Mesenchymal stem cell (in vitro differentiated cells and primary cell): ENCODE results near the gene TRIM27.

Experiments used
- DNase-seq: peaks from one replicate; pipeline ENCODE4 v3.0.0-alpha.2; 2013
- H2AFZ ChIP-seq: one replicate; pipeline ENCODE4 v1.6.1; 2013; ENCODE audit warnings: low read depth, mild to moderate bottlenecking, control low read depth, inconsistent platforms, low read length, moderate library complexity
- H2AK5ac ChIP-seq: 2 replicates; pipeline ENCODE4 v1.6.1; 2013; ENCODE audit warnings: low read length, moderate library complexity, mild to moderate bottlenecking, inconsistent platforms; ENCODE audit not compliant: severe bottlenecking
- H2BK120ac ChIP-seq: one replicate; pipeline ENCODE4 v1.6.1; 2013; ENCODE audit warnings: low read depth, mild to moderate bottlenecking, inconsistent platforms, low read length, moderate library complexity
- H2BK12ac ChIP-seq, 2 experiments: one replicate each; pipeline ENCODE4 v1.6.1; 2013; ENCODE audit warnings: inconsistent platforms in 2 of 2, low read length in 2 of 2, mild to moderate bottlenecking in 2 of 2, moderate library complexity in 2 of 2, control low read depth in 1 of 2
- H2BK15ac ChIP-seq: one replicate; pipeline ENCODE4 v1.6.1; 2013; ENCODE audit warnings: mild to moderate bottlenecking, low read depth, inconsistent platforms; ENCODE audit not compliant: poor library complexity, severe bottlenecking
- H2BK5ac ChIP-seq: 2 replicates; pipeline ENCODE4 v1.6.1; 2013; ENCODE audit warnings: low read depth, mild to moderate bottlenecking, low read length, control low read depth, inconsistent platforms; ENCODE audit not compliant: poor library complexity, severe bottlenecking
- H3K14ac ChIP-seq, 2 experiments: one replicate each; pipeline ENCODE4 v1.6.1; 2013; ENCODE audit warnings: inconsistent platforms in 2 of 2, low read length in 2 of 2, control low read depth in 1 of 2, mild to moderate bottlenecking in 1 of 2, moderate library complexity in 1 of 2
- H3K18ac ChIP-seq, 2 experiments: one replicate each; pipeline ENCODE4 v1.6.1; 2013; ENCODE audit warnings: inconsistent platforms in 2 of 2, low read length in 2 of 2, control low read depth in 1 of 2, low read depth in 1 of 2, mild to moderate bottlenecking in 1 of 2
- H3K23ac ChIP-seq, 2 experiments: one replicate each; pipeline ENCODE4 v1.6.1; 2013; ENCODE audit warnings: inconsistent platforms in 2 of 2, low read length in 2 of 2, mild to moderate bottlenecking in 2 of 2, moderate library complexity in 2 of 2, control low read depth in 1 of 2
- H3K27ac ChIP-seq: 2 replicates; pipeline ENCODE4 v1.5.1; 2013; ENCODE audit warnings: mild to moderate bottlenecking, moderate library complexity, low read length, control low read depth, inconsistent platforms; ENCODE audit not compliant: poor library complexity, severe bottlenecking
- H3K27me3 ChIP-seq, 2 experiments: 2 replicates each; pipeline versions ENCODE4 v1.6.1 to v1.7.0; 2013; ENCODE audit warnings: low read length in 2 of 2, mild to moderate bottlenecking in 2 of 2, moderate library complexity in 2 of 2, control low read depth in 1 of 2, inconsistent platforms in 1 of 2; ENCODE audit not compliant: control insufficient read depth in 1 of 2, insufficient read depth in 1 of 2
- H3K36me3 ChIP-seq, 2 experiments: 2 replicates each; pipeline versions ENCODE4 v1.6.1 to v1.7.0; 2013; ENCODE audit warnings: low read length in 2 of 2, control low read depth in 1 of 2, inconsistent platforms in 1 of 2, low read depth in 1 of 2, mild to moderate bottlenecking in 1 of 2; ENCODE audit not compliant: insufficient read depth in 2 of 2, control insufficient read depth in 1 of 2
- H3K4ac ChIP-seq, 2 experiments: one replicate each; pipeline ENCODE4 v1.6.1; 2013; ENCODE audit warnings: inconsistent platforms in 2 of 2, low read length in 2 of 2, mild to moderate bottlenecking in 2 of 2, moderate library complexity in 2 of 2, control low read depth in 1 of 2, low read depth in 1 of 2
- H3K4me1 ChIP-seq: 2 replicates; pipeline ENCODE4 v1.6.1; 2013; ENCODE audit warnings: low read depth, low read length, control low read depth; ENCODE audit not compliant: control insufficient read depth, insufficient read depth
- H3K4me2 ChIP-seq: 2 replicates; pipeline ENCODE4 v1.6.1; 2013; ENCODE audit warnings: low read length, mild to moderate bottlenecking, inconsistent platforms; ENCODE audit not compliant: poor library complexity, severe bottlenecking
- H3K4me3 ChIP-seq, 2 experiments: 2 replicates each; pipeline versions ENCODE4 v1.5.1 to v1.7.0; 2013; ENCODE audit warnings: low read length in 2 of 2, mild to moderate bottlenecking in 2 of 2, control low read depth in 1 of 2, low read depth in 1 of 2; ENCODE audit not compliant: insufficient read depth in 1 of 2
- H3K79me1 ChIP-seq: replicated peaks from 2 replicates; pipeline ENCODE4 v1.6.1; 2013; ENCODE audit warnings: mild to moderate bottlenecking, control low read depth, low read length, inconsistent platforms; ENCODE audit not compliant: poor library complexity, severe bottlenecking
- H3K9ac ChIP-seq: 2 replicates; pipeline ENCODE4 v1.7.0; 2013; ENCODE audit warnings: mild to moderate bottlenecking, low read length, moderate library complexity
- H3K9me3 ChIP-seq: 2 replicates; pipeline ENCODE4 v1.7.0; 2013; ENCODE audit warnings: mild to moderate bottlenecking, low read length; ENCODE audit not compliant: control insufficient read depth
- H4K8ac ChIP-seq: one replicate; pipeline ENCODE4 v1.6.1; 2013; ENCODE audit warnings: inconsistent platforms, mild to moderate bottlenecking, low read length, moderate library complexity
- H4K91ac ChIP-seq: one replicate; pipeline ENCODE4 v1.6.1; 2013; ENCODE audit warnings: mild to moderate bottlenecking, low read length, inconsistent platforms
- WGBS: methylation state at CpG from one replicate; pipeline ENCODE4 v1.1.7; 2013; ENCODE audit warnings: mixed read lengths; 5-methylcytosine and 5-hydroxymethylcytosine counted together

TRIM27 gene

GRCh38 chr6:28948782-28949486 is 25.1 kb upstream of the TRIM27 start:
- H3K4me1 ChIP-seq, result no peaks in the 10 kb centered on the region

GRCh38 chr6:28947831-28948270 is 24.1 kb upstream of the TRIM27 start:
- Histone ChIP-seq H3K27me3 (no peaks in the 10 kb centered on the region), H2AK5ac (no peak overlapping the region), H3K79me1 (no peaks in the 10 kb centered on the region), H2AFZ (no peak overlapping the region), H3K27ac (no peak overlapping the region), H3K4me2 (no peak overlapping the region), H3K23ac (no peak overlapping the region), H3K18ac (no peak overlapping the region), H2BK15ac (no peak overlapping the region), H2BK12ac (no peak overlapping the region), H3K4me3 (no peak overlapping the region), H3K4ac (no peak overlapping the region), H3K36me3 (no peaks in the 10 kb centered on the region), H4K8ac (no peak overlapping the region), H2BK5ac (no peak overlapping the region), H3K9ac (no peak overlapping the region), H3K4me1 (peaks cover 3% of the 10 kb centered on the region), H3K14ac (no peak overlapping the region), H3K9me3 (no peaks in the 10 kb centered on the region), H2BK120ac (no peak overlapping the region), H4K91ac (no peak overlapping the region)
- DNase-seq, result peak; percentile 65
- 34% methylated on average over 1 of the region's 1 CpG for WGBS

More at GRCh38 chr6:28948782-28949486, 25.1 kb upstream of the TRIM27 start:
- H3K36me3 ChIP-seq, result no peaks in the 10 kb centered on the region
- H3K23ac ChIP-seq, result no peak overlapping the region
- no peak overlapping the region for H2BK12ac ChIP-seq
- H3K9ac ChIP-seq, result no peak overlapping the region
- H2AFZ ChIP-seq, result no peak overlapping the region
- H3K79me1 ChIP-seq, result no peaks in the 10 kb centered on the region
- H3K4ac ChIP-seq, result no peak overlapping the region
- H3K4me3 ChIP-seq, result no peak overlapping the region
- no peak overlapping the region for H2AK5ac ChIP-seq
- no peak overlapping the region for H4K8ac ChIP-seq
- no peak overlapping the region for H3K4me2 ChIP-seq
- H3K27me3 ChIP-seq, result no peaks in the 10 kb centered on the region
- H3K27ac ChIP-seq, result no peak overlapping the region
- H2BK5ac ChIP-seq, result no peak overlapping the region
- WGBS, result 79% methylated on average over 23 of the region's 23 CpGs
- H3K14ac ChIP-seq, result no peak overlapping the region
- H3K9me3 ChIP-seq, result no peaks in the 10 kb centered on the region
- H3K18ac ChIP-seq, result no peak overlapping the region
- H4K91ac ChIP-seq, result no peak overlapping the region
- no peak overlapping the region for H2BK15ac ChIP-seq
- DNase-seq, result no peak
- no peak overlapping the region for H2BK120ac ChIP-seq

GRCh38 chr6:28947067-28947765 is 23.4 kb upstream of the TRIM27 start:
- no peak overlapping the region for H3K4me2 ChIP-seq
- no peak overlapping the region for H3K18ac ChIP-seq
- H3K9me3 ChIP-seq, result no peaks in the 10 kb centered on the region
- no peak overlapping the region for H2BK12ac ChIP-seq
- peaks cover 3% of the 10 kb centered on the region for H3K4me1 ChIP-seq
- H3K4ac ChIP-seq, result no peak overlapping the region
- DNase-seq, result no peak
- H2BK5ac ChIP-seq, result no peak overlapping the region
- no peak overlapping the region for H2AK5ac ChIP-seq
- H3K36me3 ChIP-seq, result no peaks in the 10 kb centered on the region
- H3K4me3 ChIP-seq, result no peak overlapping the region
- H3K9ac ChIP-seq, result no peak overlapping the region
- H3K27me3 ChIP-seq, result no peaks in the 10 kb centered on the region
- H3K27ac ChIP-seq, result no peak overlapping the region
- no peak overlapping the region for H4K8ac ChIP-seq
- no peaks in the 10 kb centered on the region for H3K79me1 ChIP-seq
- H2AFZ ChIP-seq, result no peak overlapping the region
- no peak overlapping the region for H2BK15ac ChIP-seq
- no peak overlapping the region for H3K14ac ChIP-seq
- no peak overlapping the region for H3K23ac ChIP-seq
- H4K91ac ChIP-seq, result no peak overlapping the region
- 90% methylated on average over 5 of the region's 6 CpGs for WGBS
- no peak overlapping the region for H2BK120ac ChIP-seq

- H2AK5ac ChIP-seq, result no peak overlapping the region
- DNase-seq, result no peak
- H2AFZ ChIP-seq, result no peak overlapping the region
- H3K4ac ChIP-seq, result no peak overlapping the region
- no peaks in the 10 kb centered on the region for H3K27me3 ChIP-seq
- 91% methylated on average over 2 of the region's 3 CpGs for WGBS
- no peak overlapping the region for H3K4me3 ChIP-seq
- H3K36me3 ChIP-seq, result no peaks in the 10 kb centered on the region
- no peak overlapping the region for H3K27ac ChIP-seq
- H2BK15ac ChIP-seq, result no peak overlapping the region
- H2BK120ac ChIP-seq, result no peak overlapping the region
- peaks cover 3% of the 10 kb centered on the region for H3K4me1 ChIP-seq
- no peaks in the 10 kb centered on the region for H3K9me3 ChIP-seq
- no peak overlapping the region for H2BK12ac ChIP-seq
- H3K18ac ChIP-seq, result no peak overlapping the region
- no peak overlapping the region for H3K4me2 ChIP-seq
- no peak overlapping the region for H4K91ac ChIP-seq
- H3K23ac ChIP-seq, result no peak overlapping the region
- no peak overlapping the region for H2BK5ac ChIP-seq
- no peak overlapping the region for H3K9ac ChIP-seq
- no peak overlapping the region for H3K14ac ChIP-seq
- H3K79me1 ChIP-seq, result no peaks in the 10 kb centered on the region
- H4K8ac ChIP-seq, result no peak overlapping the region
Measured at GRCh38 chr6:28945349-28945748, 21.6 kb upstream of the TRIM27 start.
